Suprapubic skin (tissue), 4 donors: ENCODE results near the gene RASGRP3.
A peak's percentile ranks its signal among the peaks of the same experiment; 100 is the strongest.

Source experiments
- EP300 ChIP-seq: sonication (generic); formaldehyde crosslinking; IDR thresholded peaks from one replicate; pipeline ENCODE4 v1.6.1; 2017; ENCODE audit warnings: antibody characterized with exemption
- POLR2A ChIP-seq, 2 donors: fragments of 450-650 bp; IDR thresholded peaks; one replicate each; pipeline ENCODE4 v1.6.1; 2017; ENCODE audit warnings: antibody characterized with exemption in 2 of 2, mild to moderate bottlenecking in 2 of 2, moderate library complexity in 2 of 2
- POLR2AphosphoS5 ChIP-seq, 3 donors: sonication (generic); formaldehyde crosslinking; IDR thresholded peaks; one replicate each; pipeline ENCODE4 v1.6.1; 2017; ENCODE audit warnings: antibody characterized with exemption in 3 of 3
- TF ChIP-seq, protein P1 (sequence below), 2 donors: fragments of 200-600 bp in 1 of 2; fragments of 450-650 bp in 1 of 2; sonication (generic) in 1 of 2; IDR thresholded peaks; one replicate each; pipeline ENCODE4 v1.5.1; 2016 to 2019; ENCODE audit warnings: antibody characterized with exemption in 2 of 2, mild to moderate bottlenecking in 1 of 2, moderate library complexity in 1 of 2

DNA sequence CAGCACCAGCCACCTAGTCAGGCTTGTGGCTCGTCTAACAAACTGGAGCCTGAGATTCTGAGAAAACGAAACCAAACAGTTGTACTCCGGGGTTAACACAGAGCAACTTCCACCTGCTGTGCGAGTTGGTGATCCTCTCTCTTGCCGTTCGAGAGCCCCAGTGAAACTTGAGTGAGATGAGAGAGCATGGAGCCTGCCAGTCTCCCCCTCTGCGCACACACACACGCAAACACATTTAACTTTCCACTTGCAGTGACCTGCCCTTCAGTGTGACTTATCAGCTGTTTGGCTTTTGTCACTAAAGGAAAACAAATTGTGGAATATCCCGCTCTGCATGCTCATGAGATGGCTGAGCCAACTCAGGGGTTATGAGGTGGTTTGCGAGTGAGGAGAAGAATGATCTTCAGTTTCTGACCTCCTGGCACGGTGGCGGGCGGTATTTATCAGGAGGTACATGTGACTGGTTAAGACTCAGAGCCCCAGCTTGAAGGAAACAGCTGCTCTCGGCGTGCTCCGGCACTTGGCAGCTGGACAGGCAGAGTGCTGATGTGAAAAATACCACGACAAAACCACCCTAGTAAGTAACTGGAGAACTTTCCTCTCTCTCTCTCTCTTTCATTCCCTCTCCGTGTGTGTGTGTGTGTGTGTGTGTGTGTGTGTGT, at the start of gene RASGRP3:
- TF ChIP-seq, protein P1, sequence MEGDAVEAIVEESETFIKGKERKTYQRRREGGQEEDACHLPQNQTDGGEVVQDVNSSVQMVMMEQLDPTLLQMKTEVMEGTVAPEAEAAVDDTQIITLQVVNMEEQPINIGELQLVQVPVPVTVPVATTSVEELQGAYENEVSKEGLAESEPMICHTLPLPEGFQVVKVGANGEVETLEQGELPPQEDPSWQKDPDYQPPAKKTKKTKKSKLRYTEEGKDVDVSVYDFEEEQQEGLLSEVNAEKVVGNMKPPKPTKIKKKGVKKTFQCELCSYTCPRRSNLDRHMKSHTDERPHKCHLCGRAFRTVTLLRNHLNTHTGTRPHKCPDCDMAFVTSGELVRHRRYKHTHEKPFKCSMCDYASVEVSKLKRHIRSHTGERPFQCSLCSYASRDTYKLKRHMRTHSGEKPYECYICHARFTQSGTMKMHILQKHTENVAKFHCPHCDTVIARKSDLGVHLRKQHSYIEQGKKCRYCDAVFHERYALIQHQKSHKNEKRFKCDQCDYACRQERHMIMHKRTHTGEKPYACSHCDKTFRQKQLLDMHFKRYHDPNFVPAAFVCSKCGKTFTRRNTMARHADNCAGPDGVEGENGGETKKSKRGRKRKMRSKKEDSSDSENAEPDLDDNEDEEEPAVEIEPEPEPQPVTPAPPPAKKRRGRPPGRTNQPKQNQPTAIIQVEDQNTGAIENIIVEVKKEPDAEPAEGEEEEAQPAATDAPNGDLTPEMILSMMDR (IDR thresholded peaks at IDR 0.05): no peak
- TF ChIP-seq POLR2A (IDR thresholded peaks at IDR 0.05) (peak in 1 of 2 donors; percentile 47), EP300 (no peak), POLR2AphosphoS5 (IDR thresholded peaks at IDR 0.05) (peak in 2 of 3 donors; percentile 1 to 32)
